Muscle layer of colon (tissue), 2 donors: Measurements from ENCODE around the gene SGMS1.

ENCODE experiments used
- H3K27ac ChIP-seq: one replicate; pipeline ENCODE4 v1.7.0; 2013; ENCODE audit warnings: low read depth, mild to moderate bottlenecking, low read length, moderate library complexity
- H3K27me3 ChIP-seq, 2 donors: one replicate each; pipeline ENCODE4 v1.7.0; 2013; ENCODE audit warnings: low read length in 2 of 2, mild to moderate bottlenecking in 2 of 2; ENCODE audit not compliant: insufficient read depth in 2 of 2, control insufficient read depth in 1 of 2
- H3K36me3 ChIP-seq: one replicate; pipeline ENCODE4 v1.7.0; 2013; ENCODE audit warnings: mild to moderate bottlenecking, low read length; ENCODE audit not compliant: insufficient read depth
- H3K4me1 ChIP-seq: one replicate; pipeline ENCODE4 v1.7.0; 2013; ENCODE audit warnings: mild to moderate bottlenecking, low read length; ENCODE audit not compliant: insufficient read depth
- H3K4me3 ChIP-seq, 2 donors: one replicate each; pipeline ENCODE4 v1.7.0; 2013; ENCODE audit warnings: low read length in 2 of 2, low read depth in 1 of 2, mild to moderate bottlenecking in 1 of 2, moderate library complexity in 1 of 2
- H3K9ac ChIP-seq: one replicate; pipeline ENCODE4 v1.7.0; 2013; ENCODE audit warnings: low read length
- H3K9me3 ChIP-seq: one replicate; pipeline ENCODE4 v1.7.0; 2013; ENCODE audit warnings: mild to moderate bottlenecking, low read length
- donor health status: abdominal sarcoma.
- donor health status: Adenocarcinoma of cecum.

SGMS1 gene

DNA sequence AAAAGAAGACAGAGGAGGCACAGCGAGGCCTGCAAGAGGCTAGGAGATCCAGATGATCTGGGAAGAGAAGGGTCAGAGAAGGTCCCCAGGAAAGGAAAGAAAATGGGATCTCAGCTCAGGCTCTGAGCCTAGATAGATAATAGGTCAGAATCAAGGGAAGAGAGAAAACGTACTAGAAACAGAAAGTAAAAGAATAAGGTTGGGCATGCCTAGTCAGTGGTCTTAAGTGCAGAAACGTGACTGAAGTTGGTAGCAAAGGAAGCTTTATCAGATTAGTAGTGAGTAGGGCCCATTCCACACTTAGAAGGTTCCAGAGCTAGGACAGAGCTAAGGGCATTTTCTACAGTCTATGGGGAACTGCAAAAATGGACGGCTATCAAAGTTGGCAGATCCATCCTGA is 287.6 kb downstream of the SGMS1 start:
- no peaks in the 10 kb centered on the region for H3K9me3 ChIP-seq
- peaks cover 13% of the 10 kb centered on the region for H3K36me3 ChIP-seq
- H3K4me3 ChIP-seq = no peak overlapping the region
- no peaks in the 10 kb centered on the region for H3K27me3 ChIP-seq
- H3K4me1 ChIP-seq = no peaks in the 10 kb centered on the region
- no peak overlapping the region for H3K9ac ChIP-seq
- no peak overlapping the region for H3K27ac ChIP-seq

DNA sequence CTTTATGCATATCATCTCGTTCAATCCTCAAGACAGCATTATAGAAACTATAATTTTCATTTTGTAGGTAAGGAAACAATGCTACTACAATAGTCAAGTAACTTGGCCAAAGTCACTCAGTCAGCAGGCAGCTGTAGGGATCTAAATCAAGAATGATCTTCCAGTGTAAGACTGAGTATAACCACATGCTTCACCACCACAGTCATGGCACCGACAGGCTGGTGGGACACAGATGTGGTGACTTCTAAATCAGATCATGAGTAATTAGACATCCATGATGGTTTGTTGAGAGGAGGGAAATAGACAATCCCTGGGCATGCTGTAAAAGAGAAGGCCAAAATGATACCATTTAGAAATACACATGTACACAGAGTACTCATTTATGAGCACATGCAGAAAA is 288.4 kb downstream of the SGMS1 start:
- no peak overlapping the region for H3K27ac ChIP-seq
- H3K4me1 ChIP-seq = no peaks in the 10 kb centered on the region
- peaks cover 13% of the 10 kb centered on the region for H3K36me3 ChIP-seq
- H3K4me3 ChIP-seq = no peak overlapping the region
- H3K9ac ChIP-seq = no peak overlapping the region
- no peaks in the 10 kb centered on the region for H3K27me3 ChIP-seq
- H3K9me3 ChIP-seq = no peaks in the 10 kb centered on the region

DNA sequence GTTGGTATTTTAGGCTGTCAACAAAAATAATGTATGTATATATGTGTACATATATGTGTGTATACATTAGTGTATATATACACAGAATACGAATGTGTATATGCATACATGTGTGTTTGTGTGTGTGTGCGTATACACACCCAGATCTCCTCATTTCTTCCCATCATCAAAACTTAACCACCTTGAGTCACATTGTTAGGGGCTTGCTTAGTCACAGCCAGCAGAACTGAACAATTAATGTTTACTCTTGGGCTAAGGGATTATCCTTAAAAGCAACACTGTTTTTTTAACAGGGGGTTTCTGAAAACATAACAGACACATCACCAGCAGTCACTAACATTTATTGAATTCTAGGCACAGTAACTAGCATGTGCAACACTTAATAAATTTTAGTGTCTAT is 289.5 kb downstream of the SGMS1 start:
- Histone ChIP-seq H3K9me3 (no peaks in the 10 kb centered on the region), H3K4me3 (no peak overlapping the region), H3K27me3 (no peaks in the 10 kb centered on the region), H3K36me3 (peaks cover 6% of the 10 kb centered on the region), H3K27ac (no peak overlapping the region), H3K4me1 (no peaks in the 10 kb centered on the region), H3K9ac (no peak overlapping the region)

DNA sequence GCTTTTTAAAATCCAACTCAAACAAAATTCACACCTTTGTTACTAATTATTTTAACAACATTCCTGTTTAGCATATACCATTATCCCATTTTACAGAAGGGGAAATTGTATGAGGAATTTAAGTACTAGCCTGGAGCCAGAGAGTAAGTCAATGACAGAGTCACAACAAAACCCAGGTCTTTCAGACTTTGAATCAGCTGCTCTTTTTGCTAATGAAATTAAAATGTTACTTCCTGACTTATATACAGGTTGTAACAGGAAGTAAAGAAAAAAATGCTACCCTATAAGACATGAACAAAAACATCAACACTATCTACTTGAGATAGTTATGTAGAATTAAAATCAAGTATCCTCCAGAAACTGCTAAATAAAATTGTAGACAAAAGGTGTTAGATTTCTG is 289.9 kb downstream of the SGMS1 start:
- Histone ChIP-seq H3K27me3 (no peaks in the 10 kb centered on the region), H3K9me3 (no peaks in the 10 kb centered on the region), H3K36me3 (peaks cover 3% of the 10 kb centered on the region), H3K4me1 (no peaks in the 10 kb centered on the region), H3K9ac (no peak overlapping the region), H3K27ac (no peak overlapping the region), H3K4me3 (no peak overlapping the region)

DNA sequence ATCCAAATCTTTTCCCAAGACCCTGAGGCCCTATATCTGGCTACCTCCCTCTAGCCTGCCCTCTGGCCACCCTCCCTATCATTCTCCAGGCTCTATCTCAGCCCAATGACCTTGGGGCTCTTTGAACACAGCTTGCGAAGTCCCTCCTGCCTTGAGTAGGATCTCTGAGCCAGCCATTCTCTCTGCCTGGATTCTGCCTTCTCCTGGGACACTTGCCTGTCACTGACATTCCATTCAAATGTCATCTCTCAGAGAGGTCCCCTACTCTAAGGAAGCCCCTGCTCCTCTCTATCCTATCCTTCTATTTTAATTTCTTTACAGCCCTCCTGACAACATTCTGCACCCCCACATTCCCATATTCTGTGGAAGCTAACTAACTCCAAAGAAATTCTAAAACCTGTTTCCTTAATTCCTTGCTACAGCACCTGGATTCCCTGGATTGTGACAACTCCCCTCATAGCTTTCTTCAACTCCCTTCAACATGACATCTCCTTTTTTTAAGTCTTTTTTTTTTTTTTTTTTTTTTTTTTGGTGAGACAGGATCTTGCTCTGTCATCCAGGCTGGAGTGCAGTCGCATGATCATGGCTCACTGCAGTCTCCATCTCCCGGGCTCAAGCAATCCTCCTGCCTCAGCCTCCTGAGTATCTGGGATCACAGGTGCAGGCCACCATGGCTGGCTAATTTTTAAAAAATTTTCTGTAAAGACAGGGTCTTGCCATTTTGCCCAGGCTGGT is 291.5 kb downstream of the SGMS1 start:
- Histone ChIP-seq H3K4me3 (no peak overlapping the region), H3K36me3 (peaks cover 3% of the 10 kb centered on the region), H3K27me3 (no peaks in the 10 kb centered on the region), H3K9ac (no peak overlapping the region), H3K27ac (no peak overlapping the region), H3K9me3 (no peaks in the 10 kb centered on the region), H3K4me1 (peaks cover under 1% of the 10 kb centered on the region)

DNA sequence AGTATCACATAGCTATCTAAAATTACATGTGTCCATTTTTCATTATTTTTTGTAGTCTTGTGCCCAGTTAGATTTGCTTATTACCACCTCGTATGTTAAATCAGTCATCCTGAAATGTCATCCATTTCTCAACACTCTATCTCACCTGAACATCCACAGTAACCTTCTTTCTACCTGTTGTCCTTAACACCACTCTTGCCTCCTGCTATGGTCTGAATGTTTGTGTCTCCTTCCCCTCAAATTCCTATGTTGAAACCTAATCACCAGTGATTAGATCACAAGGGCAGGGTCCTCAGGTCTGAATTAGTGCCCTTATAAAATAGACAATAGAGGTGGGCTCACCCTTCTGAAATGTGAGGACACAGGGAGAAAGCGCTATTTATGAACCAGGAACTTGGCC is 292.3 kb downstream of the SGMS1 start:
- H3K9ac ChIP-seq = no peak overlapping the region
- no peaks in the 10 kb centered on the region for H3K9me3 ChIP-seq
- H3K27ac ChIP-seq = no peak overlapping the region
- H3K36me3 ChIP-seq = peaks cover 3% of the 10 kb centered on the region
- peaks cover 6% of the 10 kb centered on the region for H3K4me1 ChIP-seq
- no peak overlapping the region for H3K4me3 ChIP-seq
- no peaks in the 10 kb centered on the region for H3K27me3 ChIP-seq

DNA sequence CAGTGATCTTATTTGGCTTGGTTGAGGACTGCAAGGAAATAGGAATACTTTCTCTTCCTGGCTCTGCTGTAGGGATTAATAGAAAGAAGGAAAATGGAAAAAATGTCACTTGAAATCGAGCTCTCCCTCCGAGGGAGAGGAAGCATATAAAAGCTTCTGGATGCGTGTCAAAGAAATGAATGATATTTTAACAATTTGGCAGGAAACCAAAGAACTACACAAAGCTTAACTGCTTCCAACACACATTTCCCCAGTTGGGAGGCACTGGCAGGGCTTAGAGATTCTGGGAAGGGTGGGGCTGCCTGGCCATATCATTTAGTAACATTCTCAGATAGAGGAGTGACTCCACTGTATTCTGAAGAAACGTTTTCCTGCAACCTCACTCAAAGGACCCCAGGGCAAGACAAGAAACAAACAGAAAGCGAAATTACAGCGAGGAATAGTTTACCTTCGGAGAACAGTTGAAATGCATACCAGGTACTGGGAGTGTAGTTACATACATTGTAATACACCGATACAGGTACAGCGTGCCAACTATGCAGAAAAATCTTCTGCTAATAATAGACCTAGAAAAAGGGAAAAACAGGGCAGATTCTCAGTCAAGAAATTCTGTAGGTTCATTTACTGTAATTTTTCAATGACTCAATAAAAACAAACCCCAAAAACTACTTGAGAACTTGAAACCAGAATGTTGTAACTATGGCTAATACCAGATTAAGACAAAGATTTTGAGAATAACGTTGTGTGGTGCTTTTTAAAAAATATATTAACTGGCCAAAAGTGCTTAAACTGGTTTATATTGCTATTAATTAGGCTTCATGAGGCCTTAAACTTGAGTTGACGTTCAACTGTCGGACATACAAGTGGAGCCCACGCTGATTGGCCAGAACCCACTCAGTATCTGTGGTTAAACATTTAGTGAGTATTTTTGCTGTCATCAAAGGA is 296.7 kb downstream of the SGMS1 start:
- no peak overlapping the region for H3K9ac ChIP-seq
- no peak overlapping the region for H3K27ac ChIP-seq

DNA sequence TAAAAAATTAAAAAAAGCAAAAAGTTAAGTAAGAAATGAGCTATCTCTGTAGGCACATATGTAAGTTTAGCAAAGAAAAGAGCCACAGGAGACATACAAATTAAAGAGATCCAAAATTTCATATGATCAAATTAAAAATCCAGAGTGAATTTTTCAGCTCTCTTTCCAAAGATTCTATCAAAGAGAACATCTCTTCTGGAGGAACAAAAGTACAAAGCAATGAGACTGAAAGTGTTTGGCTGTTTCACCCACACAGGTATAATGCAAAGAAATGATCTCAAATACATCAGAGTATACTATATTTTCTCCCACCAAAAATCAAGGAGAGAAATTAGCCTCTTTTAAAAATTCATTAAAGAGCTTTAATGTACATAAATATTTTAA is 297.6 kb downstream of the SGMS1 start:
- no peak overlapping the region for H3K4me3 ChIP-seq
- no peaks in the 10 kb centered on the region for H3K36me3 ChIP-seq
- peaks cover 24% of the 10 kb centered on the region for H3K4me1 ChIP-seq
- no peak overlapping the region for H3K27ac ChIP-seq
- H3K9me3 ChIP-seq = no peaks in the 10 kb centered on the region
- no peak overlapping the region for H3K9ac ChIP-seq
- H3K27me3 ChIP-seq = no peaks in the 10 kb centered on the region

More for the DNA sequence above, 296.7 kb downstream of the SGMS1 start:
- H3K9me3 ChIP-seq = no peaks in the 10 kb centered on the region
- H3K4me1 ChIP-seq = peaks cover 24% of the 10 kb centered on the region
- H3K4me3 ChIP-seq = peak overlapping the region in 1 of 2 donors; percentile 24
- H3K36me3 ChIP-seq = no peaks in the 10 kb centered on the region
- no peaks in the 10 kb centered on the region for H3K27me3 ChIP-seq

DNA sequence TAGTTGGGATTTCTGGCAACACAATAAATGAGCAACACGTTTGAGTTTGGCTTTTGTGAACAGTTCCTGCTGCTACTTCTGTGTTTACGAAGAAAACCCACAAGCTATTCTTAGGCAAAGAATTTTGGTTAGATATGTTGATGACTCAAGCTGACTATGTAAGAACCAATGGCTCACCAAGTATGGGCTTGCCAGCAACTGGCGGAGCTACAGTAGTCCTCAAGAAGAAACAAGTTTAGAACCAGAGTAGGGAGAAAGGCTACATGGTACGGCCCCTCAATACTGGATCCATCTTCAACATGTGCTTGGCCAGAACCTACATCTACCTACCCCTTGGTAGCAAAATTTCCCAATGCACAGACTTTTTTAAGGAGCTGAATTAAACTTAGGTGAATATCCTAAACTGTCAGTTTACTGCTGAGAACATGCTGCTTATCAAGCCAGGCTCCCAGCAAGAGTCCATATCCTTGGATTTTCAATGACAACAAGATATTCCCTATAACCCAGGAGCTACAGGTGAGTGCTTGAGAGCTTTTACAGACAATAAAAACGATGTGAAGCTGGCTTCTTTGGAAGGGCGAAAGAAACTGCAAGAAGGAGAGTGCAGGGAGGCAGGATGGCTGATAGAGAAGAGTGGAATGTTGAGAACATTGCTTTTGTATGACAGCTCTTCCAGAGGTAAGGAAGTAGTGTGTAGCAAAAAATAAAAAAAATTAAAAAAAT is 298.1 kb downstream of the SGMS1 start:
- no peak overlapping the region for H3K9ac ChIP-seq
- no peak overlapping the region for H3K4me3 ChIP-seq
- H3K27me3 ChIP-seq = no peaks in the 10 kb centered on the region
- H3K4me1 ChIP-seq = peaks cover 24% of the 10 kb centered on the region
- H3K9me3 ChIP-seq = no peaks in the 10 kb centered on the region
- no peaks in the 10 kb centered on the region for H3K36me3 ChIP-seq
- no peak overlapping the region for H3K27ac ChIP-seq

DNA sequence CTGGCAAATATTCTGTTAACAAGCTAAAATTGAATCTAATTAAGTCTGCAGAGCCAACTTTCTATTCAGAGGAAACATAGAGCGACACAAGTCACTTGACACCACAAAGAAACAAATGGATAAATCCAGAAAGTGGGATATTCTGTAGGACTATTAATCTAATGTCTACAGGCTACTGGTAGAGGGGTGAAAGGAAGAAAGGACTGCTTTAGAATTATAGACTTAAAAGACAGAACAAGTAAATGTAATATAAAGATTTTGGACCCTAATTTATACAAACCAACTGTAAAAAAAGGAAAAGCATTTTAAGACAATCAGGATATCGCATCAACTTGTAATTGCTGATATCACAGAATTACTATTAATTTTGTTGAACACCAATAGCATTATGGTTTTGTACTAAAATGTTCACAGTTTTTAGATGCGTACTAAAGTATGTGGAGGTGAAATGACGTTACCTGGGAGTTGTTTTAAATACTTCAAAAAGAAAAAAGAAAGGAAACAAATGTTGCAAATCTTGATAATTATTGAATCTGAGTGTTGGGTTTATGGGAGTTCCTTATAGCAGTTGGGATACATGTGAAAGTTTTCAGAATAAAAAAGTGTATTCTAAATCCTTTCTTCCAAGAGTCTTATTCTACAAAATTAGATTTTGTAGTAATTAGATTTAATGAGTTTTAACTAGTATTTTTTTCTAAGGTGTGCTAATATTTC is 298.9 kb downstream of the SGMS1 start:
- Histone ChIP-seq H3K9ac (no peak overlapping the region), H3K4me3 (no peak overlapping the region), H3K9me3 (no peaks in the 10 kb centered on the region), H3K27ac (no peak overlapping the region), H3K4me1 (peaks cover 24% of the 10 kb centered on the region), H3K27me3 (no peaks in the 10 kb centered on the region), H3K36me3 (no peaks in the 10 kb centered on the region)

DNA sequence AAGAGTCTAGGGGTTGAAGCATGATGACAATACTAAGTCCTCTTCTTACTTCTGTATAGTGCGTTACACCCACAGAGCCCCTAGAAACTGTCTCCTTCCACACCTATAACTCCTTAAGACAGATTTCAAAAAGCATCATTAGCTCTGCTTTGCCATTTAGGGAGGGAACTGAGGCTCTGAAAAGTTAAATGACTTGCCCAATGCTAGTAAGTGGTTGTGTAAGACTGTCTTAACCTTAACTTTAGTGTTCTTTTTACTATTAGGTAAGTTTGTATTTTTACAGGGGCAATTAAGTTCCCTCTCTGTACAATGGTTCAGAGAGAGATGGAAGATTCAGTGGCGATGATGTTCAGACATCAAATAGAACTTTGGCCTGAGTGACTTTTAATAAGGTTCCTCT is 299.7 kb downstream of the SGMS1 start:
- no peaks in the 10 kb centered on the region for H3K9me3 ChIP-seq
- no peaks in the 10 kb centered on the region for H3K36me3 ChIP-seq
- H3K9ac ChIP-seq = no peak overlapping the region
- H3K27me3 ChIP-seq = no peaks in the 10 kb centered on the region
- no peak overlapping the region for H3K4me3 ChIP-seq
- H3K27ac ChIP-seq = no peak overlapping the region
- peaks cover 24% of the 10 kb centered on the region for H3K4me1 ChIP-seq
